NCI-H748 treated with DMSO at 0.1 percent for 48 hours (cell line): ENCODE results near the gene GFRA1.

Experiments
- DNase-seq: peaks from one replicate; lab custom pipeline; 2025; lab: John Stamatoyannopoulos, UW

Gene GFRA1

GRCh38 chr10:116159197-116159596 lies 113.8 kb downstream of the GFRA1 start:
- DNase-seq = no peak

- DNase-seq = no peak
Measured at GRCh38 chr10:116158036-116158435, 115.0 kb downstream of the GFRA1 start.

GRCh38 chr10:116157485-116157884 lies 115.5 kb downstream of the GFRA1 start:
- no peak for DNase-seq

DNA sequence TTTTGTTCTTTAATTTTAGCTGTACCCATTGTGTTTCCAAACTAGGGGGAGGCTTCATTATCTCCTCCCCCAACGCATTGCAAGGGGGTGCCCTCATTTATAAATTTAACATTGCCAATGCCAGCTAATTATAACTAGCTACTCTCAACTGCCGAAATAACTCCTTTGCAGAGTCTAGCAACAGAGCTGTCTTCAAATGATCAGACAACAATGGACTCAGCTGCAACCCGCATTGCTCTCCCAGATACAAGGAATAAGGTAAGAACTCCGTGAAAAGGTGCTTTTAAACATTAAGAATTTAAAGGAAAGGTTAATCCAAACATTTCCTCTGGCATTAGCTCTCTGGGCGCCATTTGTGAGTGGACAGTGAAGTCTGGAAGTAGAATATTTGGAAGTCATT lies 116.2 kb downstream of the GFRA1 start:
- DNase-seq = no peak

- DNase-seq = no peak
Measured at GRCh38 chr10:116155191-116155590, 117.8 kb downstream of the GFRA1 start.

- no peak for DNase-seq
Measured at GRCh38 chr10:116154651-116155050, 118.4 kb downstream of the GFRA1 start.

GRCh38 chr10:116151076-116151475 lies 121.9 kb downstream of the GFRA1 start:
- no peak for DNase-seq

DNA sequence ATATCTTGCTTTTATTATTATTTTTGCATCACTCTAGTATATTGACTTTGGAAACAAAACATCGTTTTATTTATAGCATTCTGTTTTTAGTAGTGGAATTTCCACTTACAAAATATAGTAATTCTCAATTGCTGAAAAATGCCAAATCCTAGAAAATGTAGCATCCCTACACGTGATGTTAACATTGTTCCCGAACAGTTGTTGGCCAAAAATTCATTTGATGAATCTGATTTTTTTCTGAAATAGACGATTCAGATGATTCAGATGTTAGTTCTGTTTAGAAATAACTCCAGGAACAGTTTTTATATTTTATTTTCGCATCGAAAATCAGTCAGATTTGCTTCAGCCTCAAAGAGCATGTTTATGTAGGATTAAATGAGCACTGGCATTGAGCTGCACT lies 122.4 kb downstream of the GFRA1 start:
- no peak for DNase-seq

DNA sequence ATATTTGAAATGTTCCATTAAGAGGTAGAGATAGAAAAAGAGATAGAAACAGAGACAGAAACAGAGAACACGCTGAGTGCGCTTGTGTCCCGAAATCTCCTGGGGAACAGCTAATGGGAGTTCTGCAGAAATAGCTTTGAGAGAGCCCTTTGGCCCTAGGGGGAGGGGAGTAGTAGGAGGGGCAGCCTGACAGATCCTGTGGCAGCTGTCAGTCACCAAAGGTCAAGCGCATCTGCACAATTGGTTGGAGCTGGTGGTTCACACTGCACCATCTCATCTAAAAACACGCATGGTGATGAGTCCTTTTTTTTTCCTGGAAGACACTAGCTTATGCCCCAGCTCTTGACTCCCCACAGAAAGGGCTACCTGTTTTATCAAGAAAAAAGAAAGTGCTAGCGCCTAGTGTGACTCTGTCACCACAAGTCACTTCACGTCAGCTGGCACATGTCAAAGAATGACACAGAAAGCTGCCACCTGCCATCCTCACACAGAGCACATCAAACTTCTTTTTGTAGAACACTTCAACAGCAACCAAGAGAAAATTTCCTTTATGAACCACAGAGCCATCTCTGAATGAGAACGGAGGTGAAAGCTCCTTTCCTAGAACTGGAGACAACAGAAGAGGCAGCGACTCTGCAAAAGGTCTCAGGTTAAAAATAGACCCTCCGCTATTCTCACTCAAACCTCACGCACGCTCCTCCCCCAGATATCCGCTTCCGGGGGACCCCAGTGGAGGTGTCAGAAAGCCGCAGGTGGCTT lies 125.7 kb downstream of the GFRA1 start:
- no peak for DNase-seq

- no peak for DNase-seq
Measured at GRCh38 chr10:116146372-116147140, 126.5 kb downstream of the GFRA1 start.

- DNase-seq = no peak
Measured at GRCh38 chr10:116143673-116144222, 129.3 kb downstream of the GFRA1 start.

DNA sequence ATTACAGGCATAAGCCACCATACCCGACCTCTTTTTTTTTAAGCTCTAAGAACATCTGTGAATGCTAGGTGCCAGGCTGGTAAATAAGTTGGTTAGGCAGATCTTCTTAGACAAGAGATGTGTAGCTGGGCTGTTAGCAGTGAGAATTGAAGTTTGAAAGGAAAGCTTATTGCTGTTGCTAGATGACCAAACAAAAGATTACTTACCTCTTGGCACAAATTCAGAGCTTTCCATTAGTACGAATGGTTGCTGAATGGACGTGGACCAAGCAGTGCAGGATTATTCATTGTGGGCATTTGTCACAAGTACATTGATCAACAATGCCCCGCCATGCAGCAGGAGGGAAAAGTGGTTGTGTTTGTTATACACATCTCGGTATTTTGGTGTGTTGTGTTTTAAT lies 131.2 kb downstream of the GFRA1 start:
- DNase-seq = no peak

GRCh38 chr10:116141246-116141645 lies 131.8 kb downstream of the GFRA1 start:
- DNase-seq = no peak

DNA sequence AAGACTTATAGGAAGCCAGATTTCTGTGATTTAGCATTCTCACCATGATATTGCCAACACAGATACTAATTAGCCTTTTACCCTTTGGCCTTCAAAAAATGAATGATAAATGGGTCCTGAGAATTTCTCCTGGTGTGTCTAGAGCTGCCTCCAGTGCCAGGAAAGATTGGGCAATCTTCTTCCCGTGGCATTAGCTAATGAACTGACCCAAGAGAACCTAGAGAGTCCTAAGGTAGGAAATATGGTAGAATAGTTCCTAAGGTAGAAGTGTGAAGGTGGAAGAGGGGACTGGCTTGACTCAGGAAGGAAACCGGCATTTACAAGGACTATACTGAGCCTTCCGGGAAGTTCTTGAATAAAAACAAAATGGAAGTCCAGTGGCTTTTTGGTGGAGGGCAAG lies 133.1 kb downstream of the GFRA1 start:
- no peak for DNase-seq

DNA sequence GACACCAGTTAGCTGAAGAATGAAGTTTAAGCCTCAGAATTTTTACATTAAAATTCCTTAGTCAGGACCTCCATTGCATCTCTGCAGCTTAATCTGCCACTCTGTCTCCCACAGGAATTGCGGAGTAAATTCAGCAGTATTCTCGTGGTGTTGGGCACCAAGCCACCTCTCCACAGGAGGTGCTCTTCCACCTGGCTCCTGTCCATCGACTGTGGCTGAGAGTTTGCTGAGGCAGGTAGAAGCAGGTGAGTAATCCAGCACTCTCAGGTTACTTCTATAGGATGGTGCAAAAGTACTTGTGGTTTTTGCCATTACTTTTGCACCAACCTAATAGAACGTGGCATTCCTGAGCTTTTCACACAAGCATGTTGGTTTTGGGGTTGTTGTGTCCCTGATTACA lies 134.1 kb downstream of the GFRA1 start:
- peak; percentile 11 for DNase-seq

- no peak for DNase-seq
Measured at GRCh38 chr10:116136261-116136660, 136.7 kb downstream of the GFRA1 start.

- no peak for DNase-seq
Measured at GRCh38 chr10:116134322-116134721, 138.7 kb downstream of the GFRA1 start.

GRCh38 chr10:116133634-116134033 lies 139.4 kb downstream of the GFRA1 start:
- no peak for DNase-seq

DNA sequence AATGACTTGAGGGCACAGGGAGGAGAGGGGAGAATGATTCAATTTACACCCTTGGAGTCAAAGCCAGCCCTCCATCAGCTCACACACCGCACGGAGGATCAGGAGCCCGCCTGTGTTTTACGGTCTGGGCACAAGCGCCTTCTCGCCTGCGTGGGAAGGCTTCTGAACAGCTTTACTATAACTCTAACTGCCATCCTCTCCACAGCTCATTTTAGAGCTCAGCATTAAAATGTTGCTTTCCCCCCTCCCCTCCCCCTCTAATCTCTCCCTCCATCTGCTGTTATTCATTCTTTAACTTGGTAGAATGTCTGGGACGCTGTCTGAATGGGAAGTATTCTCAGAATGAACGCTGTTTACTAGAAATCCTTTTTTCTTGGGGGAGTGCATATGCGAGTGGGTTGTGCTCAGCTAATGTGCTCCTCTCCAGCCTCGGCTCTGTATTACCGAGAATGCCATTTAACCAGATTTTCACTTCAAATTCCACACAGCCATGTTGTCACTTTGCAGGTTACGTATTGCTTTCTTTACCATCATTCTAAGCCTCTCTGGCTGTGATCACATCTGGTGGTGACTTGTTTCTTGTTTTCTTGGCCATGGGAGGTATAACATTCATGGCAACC lies 140.1 kb downstream of the GFRA1 start:
- DNase-seq = no peak

DNA sequence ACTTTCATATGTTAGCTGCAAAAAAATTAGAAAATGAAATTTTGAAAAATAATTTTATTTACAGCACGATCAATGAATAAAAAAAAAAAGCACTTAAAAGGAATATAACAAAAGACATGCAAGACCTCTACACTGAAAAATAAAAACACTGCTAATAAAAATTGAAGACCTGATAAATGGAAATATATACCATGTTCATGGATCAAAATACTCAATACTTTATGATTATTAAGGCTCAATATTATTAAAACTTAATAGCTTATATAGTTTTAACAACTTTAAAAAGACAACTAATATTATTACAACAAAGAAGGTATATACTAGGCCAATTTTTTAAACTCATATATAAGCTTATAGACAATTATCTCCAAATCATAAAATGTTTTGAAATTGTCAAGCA lies 143.0 kb downstream of the GFRA1 start:
- DNase-seq = no peak

GRCh38 chr10:116126954-116127695 lies 145.9 kb downstream of the GFRA1 start:
- no peak for DNase-seq

DNA sequence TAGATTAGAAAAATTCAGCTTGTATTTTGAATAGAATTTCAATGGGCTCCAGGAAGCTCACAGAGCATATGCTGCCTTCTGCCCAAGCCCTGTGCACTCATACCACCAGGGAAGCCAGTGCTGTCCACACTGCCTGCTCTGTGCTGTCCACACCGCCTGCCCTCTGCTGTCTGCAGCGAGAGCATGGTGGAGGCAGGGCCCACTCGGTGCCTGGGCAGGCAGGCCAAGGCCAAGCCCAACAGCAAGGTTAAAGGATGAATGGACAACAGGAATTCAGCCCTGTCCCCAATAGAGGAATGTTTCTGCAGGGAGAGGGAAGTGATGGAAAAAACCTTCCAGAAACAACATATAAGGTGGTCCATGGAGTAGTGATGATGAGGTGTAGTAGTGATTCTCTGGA lies 146.8 kb downstream of the GFRA1 start:
- no peak for DNase-seq
